Stomach smooth muscle (tissue), 2 donors: ENCODE data around the gene MMP2.
A peak's percentile ranks its signal among the peaks of the same experiment; 100 is the strongest.

Experiments
- H3K27ac ChIP-seq: one replicate; pipeline ENCODE4 v1.7.0; 2013; ENCODE audit warnings: mild to moderate bottlenecking, low read length, inconsistent platforms
- H3K27me3 ChIP-seq, 2 donors: one replicate each; pipeline ENCODE4 v1.7.0; 2013; ENCODE audit warnings: low read length in 2 of 2; ENCODE audit not compliant: insufficient read depth in 2 of 2, control insufficient read depth in 1 of 2
- H3K36me3 ChIP-seq, 2 donors: one replicate each; pipeline ENCODE4 v1.7.0; 2013; ENCODE audit warnings: low read length in 2 of 2; ENCODE audit not compliant: control insufficient read depth in 2 of 2, insufficient read depth in 2 of 2
- H3K4me1 ChIP-seq: one replicate; pipeline ENCODE4 v1.7.0; 2013; ENCODE audit warnings: low read length; ENCODE audit not compliant: control insufficient read depth, insufficient read depth
- H3K4me3 ChIP-seq, 2 donors: one replicate each; pipeline ENCODE4 v1.7.0; 2013; ENCODE audit warnings: low read length in 2 of 2
- H3K9ac ChIP-seq, 2 donors: one replicate each; pipeline ENCODE4 v1.7.0; 2013; ENCODE audit warnings: low read length in 2 of 2, mild to moderate bottlenecking in 1 of 2
- H3K9me3 ChIP-seq, 2 donors: one replicate each; pipeline ENCODE4 v1.7.0; 2013; ENCODE audit warnings: low read length in 2 of 2; ENCODE audit not compliant: control insufficient read depth in 2 of 2
- donor health status: healthy.
- donor health status: Pancreatic carcinoma.

The MMP2 gene

DNA sequence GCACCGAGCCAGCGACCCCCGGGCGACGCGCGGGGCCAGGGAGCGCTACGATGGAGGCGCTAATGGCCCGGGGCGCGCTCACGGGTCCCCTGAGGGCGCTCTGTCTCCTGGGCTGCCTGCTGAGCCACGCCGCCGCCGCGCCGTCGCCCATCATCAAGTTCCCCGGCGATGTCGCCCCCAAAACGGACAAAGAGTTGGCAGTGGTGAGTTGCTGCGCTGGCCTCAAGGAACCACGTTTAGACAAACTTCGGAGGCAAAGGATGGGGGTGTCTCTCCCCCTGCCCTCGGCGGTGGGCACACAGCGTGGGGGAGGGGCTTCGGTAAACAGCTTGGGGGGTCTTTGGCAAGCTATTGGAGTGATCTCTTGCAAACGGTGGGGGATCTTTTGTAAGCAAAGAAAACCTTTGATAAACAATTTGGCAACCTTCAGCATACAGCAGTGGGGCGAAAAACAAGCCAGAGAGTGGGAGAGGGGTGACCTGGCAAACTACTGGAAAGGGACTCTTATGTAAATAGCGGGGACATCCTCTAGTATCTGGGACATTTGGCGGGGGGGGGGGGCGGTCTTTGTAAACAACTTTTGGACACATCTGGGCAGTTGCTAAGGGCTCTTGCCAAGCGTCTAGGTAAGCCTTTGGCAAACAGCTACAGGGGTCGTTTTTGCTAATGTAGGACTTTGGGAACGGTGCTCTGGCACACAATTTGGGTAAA is 587 bp downstream of the MMP2 start:
- Histone ChIP-seq H3K36me3 (peaks cover 0 to 4% of the 10 kb centered on the region in 2 donors), H3K27me3 (peaks cover 2 to 20% of the 10 kb centered on the region in 2 donors), H3K4me1 (peaks cover 26% of the 10 kb centered on the region), H3K27ac (peak overlapping the region; percentile 67), H3K4me3 (peak overlapping the region; percentile 66 to 78), H3K9me3 (no peaks in the 10 kb centered on the region), H3K9ac (peak overlapping the region; percentile 60 to 62)

- Histone ChIP-seq H3K36me3 (peaks cover 4 to 7% of the 10 kb centered on the region in 2 donors), H3K4me3 (peak overlapping the region; percentile 66 to 78), H3K27me3 (peaks cover 2 to 20% of the 10 kb centered on the region in 2 donors), H3K4me1 (peaks cover 26% of the 10 kb centered on the region), H3K27ac (peak overlapping the region; percentile 67), H3K9me3 (no peaks in the 10 kb centered on the region), H3K9ac (peak overlapping the region; percentile 60 to 62)
Measured at GRCh38 chr16:55480228-55480655, 1.2 kb downstream of the MMP2 start.

- Histone ChIP-seq H3K4me1 (peaks cover 22% of the 10 kb centered on the region), H3K4me3 (peak overlapping the region; percentile 66 to 78), H3K36me3 (peaks cover 7 to 10% of the 10 kb centered on the region in 2 donors), H3K27me3 (peaks cover 2 to 20% of the 10 kb centered on the region in 2 donors), H3K9me3 (peaks cover 0 to under 1% of the 10 kb centered on the region in 2 donors), H3K27ac (peak overlapping the region; percentile 67), H3K9ac (no peak overlapping the region)
Measured at GRCh38 chr16:55481023-55481422, 2.0 kb downstream of the MMP2 start.

GRCh38 chr16:55482056-55482455 is 3.1 kb downstream of the MMP2 start:
- H3K9ac ChIP-seq: no peak overlapping the region
- H3K27me3 ChIP-seq: peaks cover 2 to 20% of the 10 kb centered on the region in 2 donors
- H3K27ac ChIP-seq: no peak overlapping the region
- peaks cover 19% of the 10 kb centered on the region for H3K4me1 ChIP-seq
- H3K9me3 ChIP-seq: peaks cover 0 to 2% of the 10 kb centered on the region in 2 donors
- peaks cover 7 to 10% of the 10 kb centered on the region in 2 donors for H3K36me3 ChIP-seq
- no peak overlapping the region for H3K4me3 ChIP-seq

GRCh38 chr16:55487048-55487803 is 8.2 kb downstream of the MMP2 start:
- Histone ChIP-seq H3K4me1 (peaks cover 2% of the 10 kb centered on the region), H3K9me3 (peaks cover 0 to 2% of the 10 kb centered on the region in 2 donors), H3K4me3 (no peak overlapping the region), H3K36me3 (peaks cover 7 to 20% of the 10 kb centered on the region in 2 donors), H3K27ac (no peak overlapping the region), H3K9ac (no peak overlapping the region), H3K27me3 (peaks cover 2 to 4% of the 10 kb centered on the region in 2 donors)

DNA sequence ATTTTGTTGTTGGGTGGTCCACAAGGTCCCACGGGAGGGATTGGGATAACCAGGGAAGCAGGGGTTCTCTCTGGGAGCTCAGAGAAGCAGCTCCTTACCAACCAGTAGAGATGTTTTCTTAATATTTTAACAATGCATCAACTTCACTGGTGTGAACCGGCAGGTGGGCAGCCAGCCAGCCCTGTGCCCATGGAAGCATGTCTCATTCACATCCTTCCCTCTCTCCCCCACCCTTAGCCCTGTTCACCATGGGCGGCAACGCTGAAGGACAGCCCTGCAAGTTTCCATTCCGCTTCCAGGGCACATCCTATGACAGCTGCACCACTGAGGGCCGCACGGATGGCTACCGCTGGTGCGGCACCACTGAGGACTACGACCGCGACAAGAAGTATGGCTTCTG is 9.3 kb downstream of the MMP2 start:
- Histone ChIP-seq H3K27me3 (peaks cover 2 to 4% of the 10 kb centered on the region in 2 donors), H3K9ac (no peak overlapping the region), H3K4me3 (no peak overlapping the region), H3K9me3 (peaks cover 0 to 2% of the 10 kb centered on the region in 2 donors), H3K36me3 (peaks cover 7 to 18% of the 10 kb centered on the region in 2 donors), H3K4me1 (peaks cover 2% of the 10 kb centered on the region), H3K27ac (no peak overlapping the region)

- no peak overlapping the region for H3K27ac ChIP-seq
- peaks cover 0 to 4% of the 10 kb centered on the region in 2 donors for H3K27me3 ChIP-seq
- H3K36me3 ChIP-seq: peaks cover 7 to 16% of the 10 kb centered on the region in 2 donors
- H3K9ac ChIP-seq: no peak overlapping the region
- no peak overlapping the region for H3K4me3 ChIP-seq
- peaks cover 0 to 2% of the 10 kb centered on the region in 2 donors for H3K9me3 ChIP-seq
- peaks cover 4% of the 10 kb centered on the region for H3K4me1 ChIP-seq
Measured at GRCh38 chr16:55489119-55489955, 10.3 kb downstream of the MMP2 start.

GRCh38 chr16:55489956-55490265 is 10.9 kb downstream of the MMP2 start:
- H3K9ac ChIP-seq: no peak overlapping the region
- H3K9me3 ChIP-seq: peaks cover 0 to 2% of the 10 kb centered on the region in 2 donors
- H3K27ac ChIP-seq: no peak overlapping the region
- H3K4me1 ChIP-seq: peaks cover 10% of the 10 kb centered on the region
- H3K27me3 ChIP-seq: peaks cover 0 to 4% of the 10 kb centered on the region in 2 donors
- no peak overlapping the region for H3K4me3 ChIP-seq
- peaks cover 6 to 16% of the 10 kb centered on the region in 2 donors for H3K36me3 ChIP-seq

- Histone ChIP-seq H3K27me3 (peaks cover 0 to 4% of the 10 kb centered on the region in 2 donors), H3K9me3 (peaks cover 0 to 2% of the 10 kb centered on the region in 2 donors), H3K9ac (no peak overlapping the region), H3K4me3 (no peak overlapping the region), H3K36me3 (peaks cover 3 to 12% of the 10 kb centered on the region in 2 donors), H3K27ac (no peak overlapping the region), H3K4me1 (peaks cover 12% of the 10 kb centered on the region)
Measured at GRCh38 chr16:55490301-55490700, 11.3 kb downstream of the MMP2 start.

- Histone ChIP-seq H3K27ac (no peak overlapping the region), H3K36me3 (peaks cover 0 to 10% of the 10 kb centered on the region in 2 donors), H3K9ac (no peak overlapping the region), H3K4me1 (peaks cover 10% of the 10 kb centered on the region), H3K9me3 (no peaks in the 10 kb centered on the region), H3K4me3 (no peak overlapping the region), H3K27me3 (peaks cover 0 to 4% of the 10 kb centered on the region in 2 donors)
Measured at GRCh38 chr16:55491691-55492090, 12.7 kb downstream of the MMP2 start.
